Stimulated activated CD8-positive, alpha-beta memory T cell treated with anti-CD3 and anti-CD28 coated beads, Interleukin-7, amount 100 ng/mL, for 4 hours (primary cell): Measurements from ENCODE around the gene HSD3B2.
"Not testable (repeated sequence)": the region's sequence is repeated elsewhere in the genome, so short reads cannot be mapped to it uniquely, and the experiment has no call there.

ENCODE experiments used
- DNase-seq, 2 donors: peaks; one replicate each; pipeline ENCODE4 v3.0.0-alpha.2; 2020; ENCODE audit warnings: low read depth in 2 of 2

HSD3B2 gene

DNA sequence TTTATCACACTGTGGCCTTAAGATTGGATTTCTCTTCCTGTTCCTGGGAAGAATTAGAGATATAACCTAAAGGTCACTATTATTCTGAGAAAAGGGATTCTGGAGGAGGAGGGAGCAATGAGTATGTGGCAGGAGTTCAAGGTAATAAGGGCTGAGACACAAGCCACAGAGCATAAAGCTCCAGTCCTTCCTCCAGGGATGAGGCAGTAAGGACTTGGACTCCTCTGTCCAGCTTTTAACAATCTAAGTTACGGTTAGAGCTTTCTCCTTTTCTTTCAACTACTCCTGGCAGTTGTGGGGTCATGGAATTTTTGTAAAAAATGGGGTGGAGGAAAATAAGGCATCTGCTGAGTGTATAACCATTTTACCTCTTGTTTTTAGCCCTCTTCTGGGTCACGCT, at the start of gene HSD3B2:
TSS of gene HSD3B2 (plus strand) at position 201 of the 400 bp plus-strand sequence. CDS start 270 bp downstream, outside the sequence.
- no peak for DNase-seq

DNA sequence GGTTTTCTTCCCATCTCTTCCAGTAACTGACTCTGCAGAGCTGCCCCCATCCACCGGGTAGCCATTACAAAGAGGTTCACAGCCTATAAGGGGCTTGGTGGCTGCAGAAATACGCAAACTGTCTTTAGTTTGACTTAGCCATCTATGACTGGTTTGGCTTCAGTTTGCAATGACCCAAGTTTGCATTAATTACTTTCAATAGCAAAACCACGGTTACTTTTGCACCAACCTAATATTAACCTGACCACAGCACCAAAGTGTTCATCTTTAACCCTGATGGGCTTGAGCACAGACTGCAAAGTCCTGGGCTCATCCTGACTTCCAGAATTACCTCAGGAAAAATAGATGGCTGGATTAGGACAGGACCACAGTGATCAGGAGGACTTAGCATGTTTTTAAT, 48.5 kb upstream of the HSD3B2 start:
- DNase-seq, result no peak

DNA sequence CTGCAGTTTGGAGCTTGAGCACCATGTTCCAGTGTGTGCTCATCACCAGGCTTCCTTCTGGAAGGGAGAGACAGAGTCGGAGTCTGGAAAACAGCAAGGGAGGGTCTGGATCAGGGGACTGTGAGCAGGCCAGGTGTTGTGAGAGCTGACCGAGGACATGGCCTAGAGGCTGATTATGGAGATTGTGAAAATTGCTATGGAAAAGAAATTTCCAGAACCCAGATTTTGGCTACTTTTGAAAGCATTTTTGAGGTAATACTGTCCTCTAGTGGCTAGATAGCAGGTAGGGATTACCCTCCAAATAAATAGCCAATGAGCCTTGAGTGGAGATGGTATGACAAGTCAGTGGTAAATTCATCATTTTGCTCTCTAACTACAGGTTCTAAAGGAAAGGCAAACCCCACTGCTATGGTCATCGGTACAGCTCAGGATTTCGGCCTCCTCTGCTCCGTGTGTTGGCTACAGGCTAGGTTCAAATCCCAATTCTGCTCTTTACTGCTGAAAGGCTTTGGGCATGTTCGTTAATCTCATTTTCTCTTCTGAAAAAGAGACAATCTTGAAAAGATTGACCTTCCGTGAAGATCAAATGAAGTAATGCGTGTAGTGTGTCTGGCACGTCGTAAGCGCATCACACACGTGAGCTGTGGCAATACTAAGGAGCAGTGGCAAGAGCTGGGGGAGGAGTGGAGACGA, 47.4 kb upstream of the HSD3B2 start:
- no peak for DNase-seq

DNA sequence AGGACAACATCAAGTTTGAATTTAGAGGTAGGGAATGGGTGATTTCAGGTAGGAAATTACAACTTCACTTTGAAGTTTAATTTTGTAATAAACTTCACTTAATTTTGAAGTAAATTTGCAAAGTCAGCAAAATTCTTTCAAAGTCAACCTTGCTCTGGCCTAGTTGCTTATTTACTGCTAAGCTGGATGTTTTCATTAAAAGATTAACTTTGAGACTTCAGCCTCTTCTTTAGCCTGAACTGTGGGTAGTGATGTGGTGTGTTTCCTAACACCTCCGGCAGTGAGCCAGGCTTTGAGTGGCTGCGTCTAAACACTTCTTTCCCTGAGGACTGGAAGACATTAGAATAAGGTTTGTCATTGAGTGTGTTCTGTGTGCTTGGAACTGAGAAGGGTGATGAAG, 46.4 kb upstream of the HSD3B2 start, which contains the start of gene HAO2:
TSS of gene HAO2 (plus strand) at position 232 of the 400 bp plus-strand sequence. CDS start 12,301 bp downstream, outside the sequence.
- no peak for DNase-seq

GRCh38 chr1:119370748-119371147, 44.2 kb upstream of the HSD3B2 start:
- no peak for DNase-seq

DNA sequence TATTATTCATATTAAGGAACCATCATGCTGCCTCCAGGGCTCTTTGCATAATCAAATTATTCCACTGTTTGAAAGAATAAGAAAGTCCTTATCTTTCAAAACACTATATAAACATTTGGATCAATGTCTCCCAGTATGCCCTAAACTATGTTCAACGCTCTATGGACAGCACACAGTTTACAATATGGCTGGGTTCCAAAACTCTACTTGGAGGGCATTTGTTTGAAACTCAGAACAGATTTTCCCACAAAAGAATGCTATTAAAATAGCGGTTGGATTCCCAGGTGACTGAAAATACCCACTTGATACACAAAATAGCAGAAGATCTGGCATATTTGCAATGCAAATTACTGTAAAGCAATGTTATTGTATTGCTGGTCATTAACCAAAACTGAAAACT, 43.1 kb upstream of the HSD3B2 start:
- no peak for DNase-seq

DNA sequence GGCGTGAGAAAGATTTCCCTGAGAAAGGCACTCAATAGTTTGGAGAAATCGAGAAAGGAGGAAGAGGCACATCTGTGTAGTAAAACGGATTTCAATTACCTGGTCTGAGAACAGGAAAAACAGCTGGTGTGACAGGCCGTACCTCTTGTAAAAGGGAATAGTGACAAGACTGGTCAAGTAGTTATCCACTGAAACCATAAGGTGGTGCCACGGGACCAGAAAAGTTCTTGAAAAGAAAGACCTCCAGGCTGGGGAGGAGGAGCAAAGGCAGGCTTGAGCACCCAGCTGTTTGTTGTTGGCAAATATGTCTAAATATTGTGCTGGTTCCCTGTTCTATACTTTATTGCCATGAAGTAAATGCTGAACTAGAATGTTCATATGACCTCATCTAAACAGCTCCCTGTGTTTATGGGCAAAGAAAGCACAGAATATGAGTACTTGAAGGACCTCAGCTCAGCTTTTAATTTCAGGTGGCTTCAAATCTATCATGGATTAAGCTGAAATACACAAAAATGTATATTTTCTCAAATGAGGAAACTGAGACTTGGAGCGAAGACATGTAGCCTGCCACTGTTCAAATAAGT, 42.4 kb upstream of the HSD3B2 start:
- no peak for DNase-seq

DNA sequence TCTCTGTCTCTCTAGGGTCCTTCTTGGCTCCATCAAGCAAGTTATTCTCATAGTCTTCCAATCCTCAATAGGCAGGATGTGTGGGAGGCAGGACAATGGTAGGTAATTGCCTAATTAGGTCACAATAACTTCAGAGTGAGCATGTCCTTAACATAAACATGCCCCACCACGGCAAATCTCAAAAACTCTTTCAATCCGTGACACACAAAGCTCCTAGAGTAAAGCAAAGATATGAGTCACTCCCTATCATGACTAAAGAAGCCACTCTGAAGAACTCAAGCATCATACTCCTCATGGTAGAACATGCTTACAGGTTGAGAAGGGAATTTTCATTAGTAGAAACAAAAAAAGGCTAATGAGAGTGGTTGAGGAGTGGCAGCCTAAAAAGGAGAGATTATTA, 41.5 kb upstream of the HSD3B2 start:
- DNase-seq, result no peak

DNA sequence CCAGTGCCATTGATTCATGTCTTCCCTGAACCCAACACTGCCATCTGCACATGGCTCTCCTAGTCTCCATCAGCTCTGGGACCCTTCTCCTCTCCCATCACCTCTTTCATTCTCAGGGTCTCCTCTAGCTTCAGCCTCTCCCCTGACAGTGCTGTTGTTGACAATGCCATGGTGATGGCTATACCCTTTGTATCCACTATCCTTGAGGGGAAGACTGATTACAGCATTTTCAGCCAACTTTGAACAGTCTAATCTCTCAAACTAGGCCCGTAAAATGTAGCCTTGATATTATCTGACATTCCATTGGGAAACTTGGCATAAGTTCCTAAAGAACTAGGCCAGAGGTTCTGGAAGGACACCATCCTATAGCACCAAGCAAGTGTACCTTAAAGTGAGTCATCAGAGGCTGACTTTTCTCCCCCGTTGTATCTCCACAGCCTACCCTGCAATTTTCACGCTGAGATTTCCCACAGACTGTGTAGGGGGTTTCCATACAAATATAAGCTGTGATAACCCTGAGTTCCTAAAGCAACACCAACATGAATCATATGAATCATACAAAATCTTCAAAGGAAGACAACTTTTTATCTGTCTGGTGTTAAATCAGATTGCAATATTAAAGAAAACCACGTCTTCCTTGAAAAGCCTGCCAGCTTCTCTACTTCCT, 40.6 kb upstream of the HSD3B2 start:
- no peak for DNase-seq

DNA sequence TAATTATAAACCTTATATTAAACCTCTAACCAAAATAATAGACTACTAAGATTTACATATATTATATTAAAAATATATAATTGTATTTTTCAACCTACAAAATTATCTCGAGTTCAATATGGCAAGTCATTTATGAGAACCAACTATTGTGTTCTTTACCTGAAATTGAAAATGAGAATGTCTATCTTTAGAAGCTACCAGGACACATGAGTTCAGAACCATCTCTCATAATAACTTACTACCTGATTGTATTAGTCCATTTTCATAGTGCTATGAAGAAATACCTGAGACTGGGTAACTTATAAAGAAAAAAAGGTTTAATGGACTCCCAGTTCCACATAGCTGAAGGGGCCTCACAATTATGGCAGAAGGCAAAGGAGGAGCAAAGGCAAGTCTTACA, 39.6 kb upstream of the HSD3B2 start:
- no peak for DNase-seq

DNA sequence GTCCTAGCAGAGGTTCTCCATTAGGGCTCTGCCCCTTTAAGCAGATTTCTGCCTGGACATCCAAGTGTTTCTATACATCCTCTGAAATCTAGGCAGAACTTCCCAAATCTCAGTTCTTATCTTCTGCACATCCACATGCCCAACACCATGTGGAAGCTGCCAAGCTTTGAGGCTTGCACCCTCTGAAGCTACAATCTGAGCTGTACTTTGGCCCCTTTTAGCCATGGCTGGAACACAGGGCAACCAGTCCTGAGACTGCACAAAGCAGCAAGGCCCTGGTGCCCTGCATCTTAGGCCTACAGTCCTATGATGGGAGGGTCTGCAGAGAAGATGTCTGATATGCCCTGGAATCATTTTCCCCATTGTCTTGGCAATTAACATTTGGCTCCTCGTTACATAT, 38.4 kb upstream of the HSD3B2 start:
- no peak for DNase-seq

- not testable (repeated sequence) for DNase-seq
Observed at GRCh38 chr1:119377594-119377993, 37.4 kb upstream of the HSD3B2 start.

DNA sequence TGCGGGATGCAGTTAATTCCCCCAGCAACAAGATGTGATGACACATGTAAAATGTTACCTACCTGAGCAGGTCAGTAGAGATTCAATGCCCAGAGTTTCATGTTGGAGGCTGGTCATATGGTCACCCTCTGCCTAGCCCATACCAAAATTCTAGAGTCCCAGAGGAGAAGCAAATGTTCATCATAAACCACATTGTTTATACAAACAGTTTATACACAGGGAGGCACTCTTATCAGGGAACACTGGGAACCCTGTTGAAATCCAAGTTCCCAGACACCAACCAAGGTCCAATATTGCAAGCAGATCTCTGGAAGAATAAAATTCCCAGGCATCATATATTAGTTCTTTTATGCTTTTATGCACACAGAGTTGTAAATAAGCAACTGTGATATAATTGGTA, 35.8 kb upstream of the HSD3B2 start:
- DNase-seq, result no peak

GRCh38 chr1:119380304-119380703, 34.6 kb upstream of the HSD3B2 start:
- no peak for DNase-seq

GRCh38 chr1:119380983-119381662, 33.8 kb upstream of the HSD3B2 start:
- no peak for DNase-seq

GRCh38 chr1:119384591-119384990, 30.4 kb upstream of the HSD3B2 start:
- no peak for DNase-seq

DNA sequence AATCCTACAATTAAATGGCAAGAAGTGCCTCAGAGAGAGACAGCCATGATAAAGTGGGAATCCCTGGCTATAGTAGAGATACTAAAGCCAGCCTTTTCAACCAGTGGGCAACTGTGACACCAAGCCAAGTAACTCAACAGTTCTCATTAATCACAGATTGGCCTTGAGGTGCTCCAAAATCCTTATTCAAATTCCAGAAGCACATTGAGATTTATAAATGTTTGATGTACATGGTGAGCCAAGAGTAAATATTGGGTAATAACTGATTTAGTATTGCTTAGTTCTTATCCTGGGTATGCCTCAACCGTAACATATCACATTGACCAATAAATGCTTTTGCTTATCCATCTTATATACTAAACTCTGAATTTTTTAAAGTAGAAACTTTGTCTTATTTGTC, 29.3 kb upstream of the HSD3B2 start:
- DNase-seq, result no peak

GRCh38 chr1:119387858-119388257, 27.1 kb upstream of the HSD3B2 start:
- no peak for DNase-seq

- no peak for DNase-seq
Observed at GRCh38 chr1:119388450-119388849, 26.5 kb upstream of the HSD3B2 start.

GRCh38 chr1:119390526-119390925, 24.4 kb upstream of the HSD3B2 start:
- no peak for DNase-seq

GRCh38 chr1:119391749-119392148, 23.2 kb upstream of the HSD3B2 start:
- DNase-seq, result no peak

DNA sequence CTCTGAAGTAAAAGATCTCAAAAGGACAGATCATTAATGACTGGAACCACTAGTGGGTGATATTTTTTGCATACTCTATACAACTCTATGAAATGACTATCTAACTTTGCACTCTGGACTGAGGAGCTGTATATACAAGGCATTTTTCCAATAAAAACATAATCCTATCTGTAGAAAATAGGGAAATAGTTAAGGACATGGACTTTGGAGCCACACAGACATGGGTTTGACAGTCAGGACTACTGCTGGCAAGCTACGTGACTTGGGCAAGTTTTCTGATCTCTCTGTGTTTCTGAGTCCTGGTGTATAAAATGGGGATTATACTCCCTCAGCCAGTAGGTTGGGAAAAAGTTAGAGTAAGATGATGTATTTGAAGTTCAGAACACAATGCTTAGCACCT, 20.9 kb upstream of the HSD3B2 start:
- DNase-seq, result no peak

DNA sequence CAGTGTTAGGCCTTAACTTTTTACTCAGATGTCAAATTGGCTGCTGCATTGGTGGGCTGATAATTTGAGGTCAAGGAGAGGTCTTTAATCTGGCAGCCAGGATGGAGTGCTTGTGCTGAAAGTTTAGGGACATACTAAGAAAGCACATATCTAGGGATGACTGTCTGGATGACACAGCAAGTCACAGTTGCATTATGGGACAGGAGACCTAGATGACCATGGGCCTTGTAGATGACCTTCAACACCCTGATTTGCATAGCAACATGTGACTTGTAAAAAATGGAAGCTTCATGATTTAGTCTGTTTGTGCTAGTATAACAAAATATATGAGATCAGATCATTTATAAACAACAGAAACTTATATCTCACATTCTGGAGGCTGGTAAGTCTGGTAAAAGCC, 18.0 kb upstream of the HSD3B2 start:
- no peak for DNase-seq
